HL-60 (cell line): ENCODE measurements around the gene SDC1.

ENCODE experiments used
- CTCF ChIP-seq: IDR thresholded peaks from one replicate; pipeline ENCODE4 v1.5.1; 2011; ENCODE audit warnings: low read length, control low read depth, inconsistent platforms; ENCODE audit not compliant: insufficient read depth
- GABPA ChIP-seq: IDR thresholded peaks from 2 replicates; pipeline ENCODE4 v1.6.1; 2012; ENCODE audit warnings: low read depth
- POLR2AphosphoS5 ChIP-seq: IDR thresholded peaks from 2 replicates; pipeline ENCODE4 v1.6.1; 2012; ENCODE audit warnings: low read depth
- REST ChIP-seq: IDR thresholded peaks from 2 replicates; pipeline ENCODE4 v1.6.1; 2012; ENCODE audit warnings: low read depth; ENCODE audit not compliant: insufficient replicate concordance
- SPI1 ChIP-seq: IDR thresholded peaks from 2 replicates; pipeline ENCODE4 v1.6.1; 2012; ENCODE audit warnings: low read depth, mild to moderate bottlenecking, borderline replicate concordance

- TF ChIP-seq CTCF (no peak), REST (no peak), POLR2AphosphoS5 (no peak), SPI1 (no peak), GABPA (no peak)
Measured at GRCh38 chr2:20232837-20233207, 7.9 kb upstream of the SDC1 start.
